ENCODE data around the gene MRPS10.
A peak's percentile ranks its signal among the peaks of the same experiment; 100 is the strongest.
"Not testable (repeated sequence)": the region's sequence is repeated elsewhere in the genome, so short reads cannot be mapped to it uniquely, and the experiment has no call there.

MRPS10 gene

DNA sequence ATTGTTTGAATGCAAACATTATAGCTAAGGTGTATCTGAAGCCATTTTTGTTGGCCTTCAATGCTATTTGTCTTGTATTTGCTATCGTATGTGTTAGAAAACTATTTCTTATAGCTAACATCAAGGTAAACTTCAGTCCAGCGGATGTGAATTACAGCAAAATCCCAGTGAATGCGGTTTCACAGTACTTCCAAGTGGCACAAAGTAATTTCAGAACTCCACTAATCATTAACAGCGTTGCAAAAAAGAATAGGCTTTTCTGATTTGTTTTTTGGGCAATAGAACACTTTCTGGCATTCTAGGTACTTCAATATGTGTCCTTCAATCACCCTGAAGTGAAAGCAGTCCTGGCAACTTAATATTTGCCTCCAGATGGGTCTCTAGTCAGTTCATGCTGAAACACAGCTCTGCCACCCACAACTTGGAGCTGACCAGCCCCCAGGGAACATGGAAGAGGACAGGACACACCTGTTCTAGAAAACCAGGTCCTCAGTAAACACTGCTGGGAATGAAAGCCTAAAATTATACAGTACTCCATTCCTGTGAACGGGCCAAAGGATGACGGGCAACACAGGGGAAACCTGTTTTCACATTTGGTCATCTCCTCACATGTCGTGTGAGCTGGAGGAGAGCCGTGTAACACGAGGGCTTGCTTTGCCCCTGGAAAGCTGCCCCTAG lies 9.7 kb upstream of the MRPS10 start:
- Mint-ChIP-seq H3K36me3 (no peaks in the 10 kb centered on the region), H3K4me3 (no peak overlapping the region), H3K9me3 (ENCODE audit: low read depth) (no peaks in the 10 kb centered on the region), H3K27ac (peak overlapping the region; percentile 41), H3K4me1 (ENCODE audit: low read depth) (peaks cover 16% of the 10 kb centered on the region), H3K27me3 (no peaks in the 10 kb centered on the region)

DNA sequence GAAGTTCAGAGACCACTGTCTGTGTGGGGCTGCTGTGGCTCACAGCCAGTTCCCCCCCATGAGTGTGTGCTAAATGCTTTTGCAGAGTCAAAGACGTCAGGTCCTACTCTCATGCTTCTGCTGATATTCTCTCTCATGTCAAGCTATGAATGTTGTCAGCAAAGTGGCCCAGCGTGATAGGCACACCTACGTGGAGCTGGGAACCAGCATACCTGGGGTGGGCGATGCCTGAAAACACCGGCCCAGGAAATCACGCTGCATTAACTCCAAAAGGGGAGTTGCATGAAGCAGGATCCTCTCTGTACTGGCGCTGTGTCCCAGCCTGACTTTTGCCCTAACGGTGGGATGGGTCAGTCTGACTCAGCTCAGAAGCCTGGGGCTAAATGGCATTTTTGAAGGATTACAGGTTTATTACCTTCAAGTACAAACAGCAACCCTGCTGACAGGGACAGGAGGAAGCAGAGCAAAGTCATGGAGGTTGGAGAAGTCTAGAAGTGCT lies 9.0 kb upstream of the MRPS10 start:
- Mint-ChIP-seq H3K9me3 (ENCODE audit: low read depth) (no peaks in the 10 kb centered on the region), H3K27ac (peak overlapping the region; percentile 34), H3K36me3 (no peaks in the 10 kb centered on the region), H3K27me3 (no peaks in the 10 kb centered on the region), H3K4me3 (no peak overlapping the region), H3K4me1 (ENCODE audit: low read depth) (peaks cover 16% of the 10 kb centered on the region)

DNA sequence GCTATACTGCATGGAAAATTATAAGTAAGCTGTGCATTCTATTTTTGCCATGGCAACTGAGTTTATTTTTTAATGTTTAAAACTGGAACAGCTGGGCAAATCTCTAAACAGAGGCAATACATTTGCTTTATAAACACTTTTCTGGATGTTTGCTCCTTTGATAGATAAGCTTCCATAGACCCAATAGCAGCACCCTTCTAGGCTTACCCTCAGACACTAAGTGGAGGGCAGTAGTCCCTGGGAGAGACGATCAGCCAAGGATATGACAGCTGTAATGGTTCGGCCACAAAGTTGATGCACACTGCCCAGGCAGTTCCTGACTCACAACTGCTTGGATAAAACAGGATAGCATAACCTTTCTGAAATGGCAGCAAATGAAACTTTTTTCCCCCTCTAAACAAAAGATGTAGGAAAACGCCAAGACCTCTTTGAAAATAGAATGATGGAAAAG lies 8.5 kb upstream of the MRPS10 start:
- H3K27ac Mint-ChIP-seq: no peak overlapping the region
- H3K9me3 Mint-ChIP-seq (ENCODE audit: low read depth): no peaks in the 10 kb centered on the region
- no peak overlapping the region for H3K4me3 Mint-ChIP-seq
- H3K36me3 Mint-ChIP-seq: no peaks in the 10 kb centered on the region
- no peaks in the 10 kb centered on the region for H3K27me3 Mint-ChIP-seq
- H3K4me1 Mint-ChIP-seq (ENCODE audit: low read depth): peaks cover 16% of the 10 kb centered on the region

DNA sequence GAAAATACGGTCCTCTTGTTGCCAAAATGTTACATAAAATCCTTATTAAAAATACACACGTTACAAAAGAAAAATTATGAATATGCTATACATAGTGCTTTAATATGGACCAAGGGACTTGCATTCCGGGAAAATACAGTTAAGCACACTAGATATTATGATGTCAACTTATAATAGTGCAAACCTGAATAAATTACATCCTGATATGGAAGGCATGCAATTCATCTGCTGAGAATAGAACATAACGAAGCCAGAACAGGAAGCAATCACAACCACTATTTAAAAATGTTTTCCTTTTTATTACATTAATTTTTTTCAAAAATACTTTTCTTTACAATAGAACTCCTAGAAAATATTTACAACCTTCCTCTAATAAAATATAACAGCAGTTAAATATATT lies 7.8 kb upstream of the MRPS10 start:
- no peaks in the 10 kb centered on the region for H3K27me3 Mint-ChIP-seq
- H3K9me3 Mint-ChIP-seq (ENCODE audit: low read depth): no peaks in the 10 kb centered on the region
- H3K4me3 Mint-ChIP-seq: no peak overlapping the region
- H3K36me3 Mint-ChIP-seq: no peaks in the 10 kb centered on the region
- H3K4me1 Mint-ChIP-seq (ENCODE audit: low read depth): peaks cover 16% of the 10 kb centered on the region
- no peak overlapping the region for H3K27ac Mint-ChIP-seq

DNA sequence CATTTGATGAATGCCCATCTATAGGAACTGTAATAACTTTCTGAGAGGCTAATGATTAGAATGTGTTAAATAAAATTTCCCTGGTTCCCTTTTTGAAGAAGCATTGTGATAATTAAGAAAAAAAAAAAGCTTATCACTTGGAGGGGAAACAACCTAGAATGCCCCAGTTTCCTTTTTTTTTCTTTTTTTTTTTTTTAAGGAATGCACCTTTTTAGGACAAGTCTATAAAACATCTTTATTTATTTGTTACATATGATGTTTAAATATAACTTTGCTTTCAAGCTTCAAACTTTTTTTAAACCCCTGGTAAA lies 7.3 kb upstream of the MRPS10 start:
- Mint-ChIP-seq H3K27ac (peak overlapping the region; percentile 76), H3K4me1 (ENCODE audit: low read depth) (peaks cover 16% of the 10 kb centered on the region), H3K4me3 (no peak overlapping the region), H3K9me3 (ENCODE audit: low read depth) (no peaks in the 10 kb centered on the region), H3K27me3 (no peaks in the 10 kb centered on the region), H3K36me3 (no peaks in the 10 kb centered on the region)

DNA sequence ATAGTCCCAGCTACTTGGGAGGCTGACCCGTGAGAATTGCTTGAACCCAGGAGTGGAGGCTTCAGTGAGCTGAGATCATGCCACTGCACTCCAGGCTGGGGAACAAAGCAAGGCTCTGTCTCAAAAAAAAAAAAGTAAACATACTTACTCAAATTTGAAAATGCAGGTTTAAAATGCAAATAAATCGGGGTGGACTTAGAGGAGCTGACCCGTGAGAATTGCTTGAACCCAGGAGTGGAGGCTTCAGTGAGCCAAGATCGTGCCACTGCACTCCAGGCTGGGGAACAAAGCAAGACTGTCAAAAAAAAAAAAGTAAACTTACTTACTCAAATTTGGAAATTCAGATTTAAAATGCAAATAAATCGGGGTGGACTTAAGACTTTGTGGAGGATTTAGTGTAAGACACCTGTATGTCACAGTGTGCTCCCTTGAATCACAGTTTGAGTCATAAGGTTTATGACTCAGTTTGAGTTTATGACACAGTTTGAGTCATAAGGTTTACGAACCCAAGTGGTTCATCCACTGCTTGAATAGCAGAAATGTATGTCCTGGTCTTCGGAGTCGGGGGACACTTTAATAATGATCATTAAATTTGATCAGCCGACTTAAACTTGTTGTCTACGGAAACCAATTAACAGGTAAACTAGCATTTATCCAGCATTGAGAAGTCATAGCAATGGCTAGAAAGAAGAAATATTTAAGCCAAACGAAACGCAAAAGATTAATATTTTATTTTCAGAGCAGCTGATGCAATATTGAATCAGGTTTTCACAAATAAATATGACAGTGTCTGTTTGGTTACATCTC lies 6.8 kb upstream of the MRPS10 start:
- Mint-ChIP-seq H3K27me3 (no peaks in the 10 kb centered on the region), H3K9me3 (ENCODE audit: low read depth) (no peaks in the 10 kb centered on the region), H3K4me3 (peak overlapping the region; percentile 54), H3K27ac (peak overlapping the region; percentile 76), H3K36me3 (no peaks in the 10 kb centered on the region), H3K4me1 (ENCODE audit: low read depth) (peaks cover 16% of the 10 kb centered on the region)

DNA sequence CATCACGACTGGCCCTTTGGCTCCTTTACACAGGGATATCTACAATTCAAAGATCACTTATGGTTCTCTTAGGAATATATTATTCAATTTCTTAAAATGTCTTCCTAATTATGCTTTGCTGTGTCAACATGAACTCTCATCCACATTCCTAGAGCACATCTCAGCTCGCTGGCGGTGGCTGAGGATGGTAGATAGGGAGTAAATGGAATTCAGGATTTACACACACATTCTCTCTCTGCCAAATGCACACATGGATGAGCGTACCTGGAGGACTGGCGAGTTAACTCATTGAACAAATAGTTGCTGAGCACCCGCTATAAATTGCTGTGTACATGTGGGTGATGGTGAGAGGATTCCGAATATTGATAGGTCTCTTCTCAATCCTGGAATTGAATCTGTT lies 4.8 kb upstream of the MRPS10 start:
- Mint-ChIP-seq H3K27me3 (no peaks in the 10 kb centered on the region), H3K9me3 (ENCODE audit: low read depth) (no peaks in the 10 kb centered on the region), H3K4me1 (ENCODE audit: low read depth) (peaks cover 19% of the 10 kb centered on the region), H3K4me3 (no peak overlapping the region), H3K27ac (no peak overlapping the region), H3K36me3 (peaks cover 1% of the 10 kb centered on the region)

DNA sequence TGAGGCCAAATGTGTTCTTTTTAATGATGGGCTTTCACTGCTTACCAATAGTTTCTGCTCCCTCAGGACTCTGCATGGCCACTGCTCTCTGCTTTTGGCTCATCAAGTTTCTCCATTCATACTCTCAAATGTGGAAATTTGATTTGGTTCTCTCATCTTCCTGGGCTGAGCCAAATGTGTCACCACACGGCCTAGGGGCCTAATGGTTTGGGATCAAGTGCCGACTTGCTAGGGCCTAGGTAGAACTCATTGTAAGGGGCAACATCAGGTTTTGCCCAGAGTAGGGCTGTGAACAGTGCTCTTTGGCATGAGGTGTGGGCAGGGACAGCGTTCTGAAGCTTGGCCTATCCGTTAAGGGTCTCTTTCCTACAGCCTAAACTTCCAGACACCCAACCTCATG lies 3.9 kb upstream of the MRPS10 start:
- Mint-ChIP-seq H3K27ac (no peak overlapping the region), H3K4me3 (no peak overlapping the region), H3K4me1 (ENCODE audit: low read depth) (peaks cover 24% of the 10 kb centered on the region)

DNA sequence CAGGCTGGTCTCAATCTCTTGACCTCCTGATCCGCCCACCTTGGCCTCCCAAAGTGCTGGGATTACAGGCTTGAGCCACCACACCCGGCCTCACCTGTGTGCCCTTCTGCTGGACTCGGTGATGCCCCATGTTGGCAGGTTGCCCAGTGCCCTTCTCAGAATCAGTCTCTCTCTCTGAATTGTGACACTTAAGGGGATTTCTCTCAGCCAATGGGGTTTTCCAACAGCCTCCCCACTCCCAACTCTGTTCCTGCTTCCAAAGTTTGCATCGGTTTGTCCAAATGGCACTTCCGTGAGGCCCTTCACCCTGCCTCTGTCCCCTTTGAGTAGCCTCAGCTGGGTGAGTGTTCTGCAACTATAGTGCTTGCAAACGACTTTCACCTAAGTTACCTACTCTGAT lies 3.1 kb upstream of the MRPS10 start:
- H3K4me3 Mint-ChIP-seq: no peak overlapping the region
- no peak overlapping the region for H3K27ac Mint-ChIP-seq
- H3K36me3 Mint-ChIP-seq: peaks cover 2% of the 10 kb centered on the region
- no peaks in the 10 kb centered on the region for H3K27me3 Mint-ChIP-seq
- H3K4me1 Mint-ChIP-seq (ENCODE audit: low read depth): peaks cover 28% of the 10 kb centered on the region
- H3K9me3 Mint-ChIP-seq (ENCODE audit: low read depth): no peaks in the 10 kb centered on the region

More for the DNA sequence above, 3.9 kb upstream of the MRPS10 start:
- H3K36me3 Mint-ChIP-seq: peaks cover 2% of the 10 kb centered on the region
- H3K9me3 Mint-ChIP-seq (ENCODE audit: low read depth): no peaks in the 10 kb centered on the region
- no peaks in the 10 kb centered on the region for H3K27me3 Mint-ChIP-seq

DNA sequence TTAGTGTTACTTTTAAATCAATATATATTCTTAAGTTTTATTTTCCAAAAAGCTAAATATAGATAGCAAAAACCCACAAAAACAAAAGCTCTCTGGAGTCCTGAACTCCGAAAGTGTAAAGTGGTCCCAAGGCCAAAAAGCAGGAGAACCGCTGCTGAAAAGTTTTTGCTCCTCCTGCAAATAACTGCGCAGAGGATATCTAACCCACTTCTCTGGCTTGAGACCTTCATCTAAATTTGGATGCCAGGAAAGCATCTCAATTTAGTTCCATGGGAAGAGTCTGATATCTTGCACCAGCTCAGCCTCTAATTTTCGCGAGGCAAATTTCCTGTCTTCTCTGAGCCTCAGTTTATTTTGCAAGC lies 523 bp downstream of the MRPS10 start:
- Mint-ChIP-seq H3K36me3 (peaks cover 5% of the 10 kb centered on the region), H3K27me3 (no peaks in the 10 kb centered on the region), H3K9me3 (ENCODE audit: low read depth) (no peaks in the 10 kb centered on the region), H3K27ac (peak overlapping the region; percentile 98), H3K4me3 (peak overlapping the region; percentile 98), H3K4me1 (ENCODE audit: low read depth) (peaks cover 28% of the 10 kb centered on the region)

DNA sequence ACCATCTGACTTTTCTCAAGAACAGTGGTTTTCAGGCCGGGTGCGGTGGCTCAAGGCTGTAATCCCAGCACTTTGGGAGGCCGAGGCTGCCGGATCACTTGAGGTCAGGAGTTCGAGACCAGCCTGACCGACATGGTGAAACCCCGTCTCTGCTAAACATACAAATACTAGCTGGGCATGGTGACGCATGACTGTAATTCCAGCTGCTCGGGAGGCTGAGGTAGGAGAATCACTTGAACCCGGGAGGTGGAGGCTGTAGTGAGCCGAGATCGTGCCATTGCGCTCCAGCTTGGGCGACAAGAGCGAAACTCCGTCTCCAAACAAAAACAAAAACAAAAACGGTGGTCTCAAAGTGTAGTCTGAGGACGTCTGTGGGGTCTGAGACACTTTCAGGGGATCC lies 1.2 kb downstream of the MRPS10 start:
- not testable (repeated sequence) for H3K27me3 Mint-ChIP-seq
- peaks cover 28% of the 10 kb centered on the region for H3K4me1 Mint-ChIP-seq (ENCODE audit: low read depth)
- H3K27ac Mint-ChIP-seq: peak overlapping the region; percentile 34

DNA sequence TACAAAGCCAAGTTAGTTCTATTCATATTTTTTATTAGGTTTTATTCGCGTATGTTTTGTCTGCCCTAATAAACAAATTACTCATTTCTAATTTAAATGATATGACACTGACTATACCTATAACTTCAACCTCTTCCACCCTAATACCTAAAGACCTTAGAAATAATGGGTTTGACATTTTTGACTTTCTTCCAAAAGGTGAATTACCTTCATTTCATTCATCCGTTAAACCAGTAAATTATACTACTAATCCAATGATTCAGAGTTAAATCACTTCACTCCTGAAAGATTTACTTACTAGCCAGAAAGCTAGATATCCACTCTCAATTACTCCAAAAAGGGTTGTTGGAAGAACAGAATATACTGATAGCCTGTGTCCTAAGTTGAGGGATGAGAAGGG lies 5.2 kb downstream of the MRPS10 start:
- H3K27ac Mint-ChIP-seq: no peak overlapping the region
- H3K4me3 Mint-ChIP-seq: no peak overlapping the region
- no peaks in the 10 kb centered on the region for H3K27me3 Mint-ChIP-seq
- H3K9me3 Mint-ChIP-seq (ENCODE audit: low read depth): no peaks in the 10 kb centered on the region
- H3K4me1 Mint-ChIP-seq (ENCODE audit: low read depth): peaks cover 25% of the 10 kb centered on the region
- H3K36me3 Mint-ChIP-seq: peaks cover 6% of the 10 kb centered on the region

More for the DNA sequence above, 1.2 kb downstream of the MRPS10 start:
- H3K4me3 Mint-ChIP-seq: peak overlapping the region; percentile 98
- not testable (repeated sequence) for H3K36me3 Mint-ChIP-seq; H3K9me3 Mint-ChIP-seq (ENCODE audit: low read depth)

DNA sequence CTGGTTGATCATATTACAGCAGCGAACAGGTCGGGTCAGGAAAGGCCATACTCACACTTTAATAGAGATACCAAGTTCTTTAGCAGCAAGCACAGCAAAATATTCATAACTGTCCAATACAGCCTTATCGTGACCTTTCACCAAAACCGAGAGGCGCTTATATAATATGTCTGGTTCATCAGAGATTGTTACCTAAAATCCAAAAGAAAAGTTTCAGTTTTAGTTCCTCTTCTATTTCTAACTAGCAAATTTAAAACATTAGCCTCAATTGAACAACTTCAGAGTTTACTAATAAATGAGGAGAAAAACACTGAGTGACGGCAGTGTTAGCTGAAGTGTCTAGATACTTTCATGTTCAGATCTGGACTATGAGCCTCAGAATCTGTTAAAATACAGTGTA lies 5.9 kb downstream of the MRPS10 start:
- H3K4me1 Mint-ChIP-seq (ENCODE audit: low read depth): peaks cover 22% of the 10 kb centered on the region
- H3K27me3 Mint-ChIP-seq: no peaks in the 10 kb centered on the region
- H3K36me3 Mint-ChIP-seq: peaks cover 5% of the 10 kb centered on the region
- no peak overlapping the region for H3K4me3 Mint-ChIP-seq
- no peak overlapping the region for H3K27ac Mint-ChIP-seq
- H3K9me3 Mint-ChIP-seq (ENCODE audit: low read depth): no peaks in the 10 kb centered on the region

DNA sequence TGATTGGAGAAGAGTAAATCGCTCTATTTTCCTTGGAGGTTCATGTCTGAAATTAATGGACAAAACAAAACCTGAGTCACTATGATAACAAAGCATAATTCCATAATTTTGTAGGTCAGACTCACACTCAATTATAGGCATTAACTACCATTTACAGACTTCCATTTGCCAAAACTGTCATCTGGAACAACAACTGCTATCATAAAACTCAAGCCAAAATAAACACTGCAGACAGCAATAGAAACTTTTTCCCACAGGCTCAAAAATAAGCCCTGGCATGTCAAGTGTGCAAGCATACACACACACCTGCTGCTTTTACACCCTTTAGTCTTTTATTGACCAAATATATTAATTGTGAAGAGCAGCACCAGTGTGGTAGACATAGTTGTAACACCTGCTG lies 7.1 kb downstream of the MRPS10 start:
- Mint-ChIP-seq H3K9me3 (ENCODE audit: low read depth) (no peaks in the 10 kb centered on the region), H3K4me3 (no peak overlapping the region), H3K4me1 (ENCODE audit: low read depth) (peaks cover 11% of the 10 kb centered on the region), H3K27me3 (no peaks in the 10 kb centered on the region), H3K27ac (no peak overlapping the region), H3K36me3 (peaks cover 5% of the 10 kb centered on the region)

DNA sequence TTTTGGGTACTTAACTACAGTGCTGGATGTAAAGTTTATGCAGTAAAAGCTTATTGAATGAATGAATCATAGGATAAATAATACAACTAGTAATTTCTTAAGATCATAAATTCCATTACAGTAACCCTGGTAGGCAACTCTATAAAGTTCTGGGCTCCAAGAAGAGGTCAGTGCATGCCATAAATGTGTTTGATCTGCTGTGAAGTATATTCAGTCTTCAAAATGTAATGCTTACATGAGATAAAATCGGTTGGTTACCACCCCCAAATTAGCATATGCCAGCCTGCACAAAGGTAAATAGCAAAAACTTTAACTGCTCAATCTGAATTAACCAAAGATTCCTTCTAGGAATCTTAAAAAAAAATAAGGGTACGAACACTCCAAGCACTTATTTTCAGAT lies 10.1 kb downstream of the MRPS10 start:
- not testable (repeated sequence) for H3K4me1 Mint-ChIP-seq (ENCODE audit: low read depth); H3K27me3 Mint-ChIP-seq; H3K9me3 Mint-ChIP-seq (ENCODE audit: low read depth); H3K36me3 Mint-ChIP-seq; H3K27ac Mint-ChIP-seq; H3K4me3 Mint-ChIP-seq
